ENCODE measurements around the gene SLC25A13.

DNA sequence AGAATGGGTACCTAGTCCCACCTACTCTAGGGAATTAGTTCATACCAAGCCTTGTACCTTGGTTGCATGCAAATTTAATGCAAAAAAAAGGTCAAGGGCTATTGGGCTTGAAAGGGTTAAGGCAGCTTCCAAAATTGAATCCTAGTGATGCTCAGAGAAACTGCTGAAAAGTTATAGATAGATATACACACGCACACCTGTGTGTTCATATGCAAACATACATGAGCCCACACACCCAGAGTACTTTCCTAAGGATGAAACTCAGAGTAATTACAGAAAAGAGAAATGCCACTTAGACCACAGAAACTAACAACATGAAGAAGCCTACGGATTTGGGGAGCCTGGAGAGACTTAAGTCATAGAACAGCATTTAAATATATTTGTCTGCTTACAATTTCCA lies 1.5 kb downstream of the SLC25A13 start:
- TF ChIP-seq POLR2A (IDR thresholded peaks at IDR 0.05; ENCODE audit: low read depth, low read length), result no peak
- no peak for TF ChIP-seq POLR2AphosphoS5 (IDR thresholded peaks at IDR 0.05; ENCODE audit: low read depth, low read length)
- TF ChIP-seq TAF1 (IDR thresholded peaks at IDR 0.05; ENCODE audit: low read depth, low read length), result no peak
- TF ChIP-seq SPI1 (IDR thresholded peaks at IDR 0.05; ENCODE audit: low read depth, low read length), result peak; percentile 42

Measured in GM12891 (cell line).